GM12801 (cell line): Measurements from ENCODE around the gene UCK2.

Source experiments
- CTCF ChIP-seq: IDR thresholded peaks from one replicate; pipeline ENCODE4 v1.5.1; 2011; ENCODE audit warnings: control low read depth; ENCODE audit not compliant: insufficient read length; ENCODE audit errors: extremely low read depth

The UCK2 gene

GRCh38 chr1:165877940-165878556, 50.6 kb downstream of the UCK2 start:
- no peak for TF ChIP-seq CTCF

GRCh38 chr1:165879946-165880345, 52.5 kb downstream of the UCK2 start:
- TF ChIP-seq CTCF, result no peak

- no peak for TF ChIP-seq CTCF
These were observed 53.6 kb downstream of the UCK2 start for GRCh38 chr1:165880993-165881392.

- TF ChIP-seq CTCF, result no peak
These were observed 54.9 kb downstream of the UCK2 start for GRCh38 chr1:165882168-165882837.

- TF ChIP-seq CTCF, result no peak
These were observed 55.6 kb downstream of the UCK2 start for GRCh38 chr1:165883056-165883455.

GRCh38 chr1:165884009-165884689, 56.7 kb downstream of the UCK2 start:
- no peak for TF ChIP-seq CTCF

- TF ChIP-seq CTCF, result no peak
These were observed 57.4 kb downstream of the UCK2 start for GRCh38 chr1:165884690-165885304.
